ENCODE measurements around the gene BCAP31. TPM values are rescaled to one million over a fixed set of nuclear protein-coding genes. Genes with fewer than 3 reads are reported as not detected.

Gene BCAP31
- total RNA-seq, 4 donors from 2014 or later = 214 to 334 (median 269) TPM

- no peak for TF ChIP-seq CTCF (IDR thresholded peaks at IDR 0.05; ENCODE audit: low read depth)
Observed at GRCh38 chrX:153736871-153737441, 12.8 kb upstream of the BCAP31 start.

GRCh38 chrX:153736071-153736820 lies 12.1 kb upstream of the BCAP31 start:
- TF ChIP-seq CTCF (IDR thresholded peaks at IDR 0.05; ENCODE audit: low read depth) = no peak

- no peak for TF ChIP-seq CTCF (IDR thresholded peaks at IDR 0.05; ENCODE audit: low read depth)
Observed at GRCh38 chrX:153735274-153735673, 11.1 kb upstream of the BCAP31 start.

- TF ChIP-seq CTCF (IDR thresholded peaks at IDR 0.05; ENCODE audit: low read depth) = no peak
Observed at GRCh38 chrX:153734871-153735270, 10.7 kb upstream of the BCAP31 start.

GRCh38 chrX:153733651-153734240 lies 9.6 kb upstream of the BCAP31 start:
- no peak for TF ChIP-seq CTCF (IDR thresholded peaks at IDR 0.05; ENCODE audit: low read depth)

- no peak for TF ChIP-seq CTCF (IDR thresholded peaks at IDR 0.05; ENCODE audit: low read depth)
Observed at GRCh38 chrX:153732401-153732800, 8.2 kb upstream of the BCAP31 start.

GRCh38 chrX:153731845-153732215 lies 7.6 kb upstream of the BCAP31 start:
- no peak for TF ChIP-seq CTCF (IDR thresholded peaks at IDR 0.05; ENCODE audit: low read depth)
